HL-60 (cell line): ENCODE measurements around the gene TENT4A.

ENCODE experiments used
- DNase-seq, 2 experiments: peaks; one replicate each; pipeline ENCODE4 v3.0.0-alpha.2; 2010 to 2020; ENCODE audit warnings: low read depth in 1 of 2, low spot score in 1 of 2
- H3K27ac ChIP-seq: fragments of 250-450 bp; sonication (Bioruptor Pico); replicated peaks from 2 replicates; pipeline ENCODE4 v1.5.1; 2020; ENCODE audit warnings: mild to moderate bottlenecking, moderate library complexity
- H3K27me3 ChIP-seq: fragments of 250-450 bp; sonication (Bioruptor Pico); 2 replicates; pipeline ENCODE4 v1.5.1; 2021; ENCODE audit warnings: mild to moderate bottlenecking, moderate library complexity; ENCODE audit not compliant: insufficient read depth, poor library complexity, severe bottlenecking
- H3K4me3 ChIP-seq: replicated peaks from 2 replicates; pipeline ENCODE4 v1.5.1; 2011; ENCODE audit warnings: mild to moderate bottlenecking, control low read depth, low read length; ENCODE audit not compliant: insufficient read depth
- GABPA ChIP-seq: IDR thresholded peaks from 2 replicates; pipeline ENCODE4 v1.6.1; 2012; ENCODE audit warnings: low read depth
- POLR2AphosphoS5 ChIP-seq: IDR thresholded peaks from 2 replicates; pipeline ENCODE4 v1.6.1; 2012; ENCODE audit warnings: low read depth
- SPI1 ChIP-seq: IDR thresholded peaks from 2 replicates; pipeline ENCODE4 v1.6.1; 2012; ENCODE audit warnings: low read depth, mild to moderate bottlenecking, borderline replicate concordance
- TF ChIP-seq, protein P1 (sequence below): IDR thresholded peaks from 2 replicates; pipeline ENCODE4 v1.6.1; 2012; ENCODE audit warnings: low read depth; ENCODE audit not compliant: insufficient replicate concordance
- TF ChIP-seq, protein P2 (sequence below): IDR thresholded peaks from one replicate; pipeline ENCODE4 v1.5.1; 2011; ENCODE audit warnings: low read length, control low read depth, inconsistent platforms; ENCODE audit not compliant: insufficient read depth

The TENT4A gene

DNA sequence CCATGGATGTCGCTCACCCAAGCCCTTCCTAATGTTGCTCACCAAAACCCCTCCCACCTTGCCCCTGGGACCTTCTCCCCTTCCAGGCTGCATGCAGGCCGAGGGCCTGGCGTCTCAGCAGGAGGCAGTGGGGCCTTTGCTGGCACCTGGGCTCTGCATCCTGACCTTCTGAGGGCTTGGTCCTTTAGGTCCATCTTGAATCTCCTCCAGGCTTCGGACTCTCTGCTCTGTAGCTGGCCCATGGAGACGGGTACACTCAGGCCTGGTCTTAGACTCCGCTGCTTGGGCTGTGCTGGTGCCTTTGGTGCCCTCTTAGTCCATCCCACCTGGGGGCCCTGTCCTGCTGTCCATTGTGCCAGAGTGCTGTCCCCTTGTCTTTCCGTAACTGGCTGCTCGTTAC is 14.0 kb downstream of the TENT4A start:
- Histone ChIP-seq H3K27me3 (no peaks in the 10 kb centered on the region), H3K27ac (no peak overlapping the region), H3K4me3 (no peak overlapping the region)
- TF ChIP-seq GABPA = no peak
- TF ChIP-seq, protein P1, sequence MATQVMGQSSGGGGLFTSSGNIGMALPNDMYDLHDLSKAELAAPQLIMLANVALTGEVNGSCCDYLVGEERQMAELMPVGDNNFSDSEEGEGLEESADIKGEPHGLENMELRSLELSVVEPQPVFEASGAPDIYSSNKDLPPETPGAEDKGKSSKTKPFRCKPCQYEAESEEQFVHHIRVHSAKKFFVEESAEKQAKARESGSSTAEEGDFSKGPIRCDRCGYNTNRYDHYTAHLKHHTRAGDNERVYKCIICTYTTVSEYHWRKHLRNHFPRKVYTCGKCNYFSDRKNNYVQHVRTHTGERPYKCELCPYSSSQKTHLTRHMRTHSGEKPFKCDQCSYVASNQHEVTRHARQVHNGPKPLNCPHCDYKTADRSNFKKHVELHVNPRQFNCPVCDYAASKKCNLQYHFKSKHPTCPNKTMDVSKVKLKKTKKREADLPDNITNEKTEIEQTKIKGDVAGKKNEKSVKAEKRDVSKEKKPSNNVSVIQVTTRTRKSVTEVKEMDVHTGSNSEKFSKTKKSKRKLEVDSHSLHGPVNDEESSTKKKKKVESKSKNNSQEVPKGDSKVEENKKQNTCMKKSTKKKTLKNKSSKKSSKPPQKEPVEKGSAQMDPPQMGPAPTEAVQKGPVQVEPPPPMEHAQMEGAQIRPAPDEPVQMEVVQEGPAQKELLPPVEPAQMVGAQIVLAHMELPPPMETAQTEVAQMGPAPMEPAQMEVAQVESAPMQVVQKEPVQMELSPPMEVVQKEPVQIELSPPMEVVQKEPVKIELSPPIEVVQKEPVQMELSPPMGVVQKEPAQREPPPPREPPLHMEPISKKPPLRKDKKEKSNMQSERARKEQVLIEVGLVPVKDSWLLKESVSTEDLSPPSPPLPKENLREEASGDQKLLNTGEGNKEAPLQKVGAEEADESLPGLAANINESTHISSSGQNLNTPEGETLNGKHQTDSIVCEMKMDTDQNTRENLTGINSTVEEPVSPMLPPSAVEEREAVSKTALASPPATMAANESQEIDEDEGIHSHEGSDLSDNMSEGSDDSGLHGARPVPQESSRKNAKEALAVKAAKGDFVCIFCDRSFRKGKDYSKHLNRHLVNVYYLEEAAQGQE = no peak
- TF ChIP-seq, protein P2, sequence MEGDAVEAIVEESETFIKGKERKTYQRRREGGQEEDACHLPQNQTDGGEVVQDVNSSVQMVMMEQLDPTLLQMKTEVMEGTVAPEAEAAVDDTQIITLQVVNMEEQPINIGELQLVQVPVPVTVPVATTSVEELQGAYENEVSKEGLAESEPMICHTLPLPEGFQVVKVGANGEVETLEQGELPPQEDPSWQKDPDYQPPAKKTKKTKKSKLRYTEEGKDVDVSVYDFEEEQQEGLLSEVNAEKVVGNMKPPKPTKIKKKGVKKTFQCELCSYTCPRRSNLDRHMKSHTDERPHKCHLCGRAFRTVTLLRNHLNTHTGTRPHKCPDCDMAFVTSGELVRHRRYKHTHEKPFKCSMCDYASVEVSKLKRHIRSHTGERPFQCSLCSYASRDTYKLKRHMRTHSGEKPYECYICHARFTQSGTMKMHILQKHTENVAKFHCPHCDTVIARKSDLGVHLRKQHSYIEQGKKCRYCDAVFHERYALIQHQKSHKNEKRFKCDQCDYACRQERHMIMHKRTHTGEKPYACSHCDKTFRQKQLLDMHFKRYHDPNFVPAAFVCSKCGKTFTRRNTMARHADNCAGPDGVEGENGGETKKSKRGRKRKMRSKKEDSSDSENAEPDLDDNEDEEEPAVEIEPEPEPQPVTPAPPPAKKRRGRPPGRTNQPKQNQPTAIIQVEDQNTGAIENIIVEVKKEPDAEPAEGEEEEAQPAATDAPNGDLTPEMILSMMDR = no peak
- no peak for TF ChIP-seq POLR2AphosphoS5
- TF ChIP-seq SPI1 = no peak
- DNase-seq = no peak

DNA sequence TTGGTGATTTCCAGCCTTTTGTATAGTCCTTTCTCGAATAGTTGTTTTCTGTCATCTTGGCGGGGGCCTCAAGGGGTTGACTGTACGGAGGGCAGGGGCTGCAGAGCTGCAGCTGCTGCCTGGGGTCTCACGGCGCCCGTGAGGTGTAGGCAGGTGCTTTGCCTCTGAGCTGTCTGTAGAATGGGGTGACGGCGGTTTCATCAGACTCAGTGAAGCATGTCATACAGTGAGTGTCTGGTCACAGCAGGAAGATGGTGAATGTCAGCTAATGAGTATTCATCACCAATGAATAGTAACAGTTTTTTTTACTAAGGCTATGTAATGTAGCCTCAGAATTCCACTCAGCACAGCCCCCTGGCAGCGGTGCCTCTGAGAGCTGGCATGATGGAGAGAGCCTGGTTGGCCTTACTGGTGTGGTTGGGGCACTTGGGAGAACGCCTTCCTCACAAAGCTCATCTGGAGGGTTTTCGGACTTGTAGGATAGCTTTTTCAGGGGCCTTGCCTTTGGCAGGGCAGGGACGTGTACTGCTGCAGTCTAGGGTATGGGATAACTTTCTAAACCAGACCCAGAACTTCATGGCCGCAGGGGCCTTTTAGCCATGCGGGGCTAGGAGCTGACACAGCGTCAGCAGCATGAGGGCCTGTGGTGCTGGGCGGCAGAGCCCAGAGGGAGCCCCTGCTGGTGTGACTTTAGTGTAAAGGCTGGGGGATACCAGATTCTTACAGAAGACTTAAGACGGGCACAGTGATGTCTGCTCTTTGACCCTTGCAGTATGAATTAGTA is 15.0 kb downstream of the TENT4A start:
- no peak overlapping the region for H3K4me3 ChIP-seq

DNA sequence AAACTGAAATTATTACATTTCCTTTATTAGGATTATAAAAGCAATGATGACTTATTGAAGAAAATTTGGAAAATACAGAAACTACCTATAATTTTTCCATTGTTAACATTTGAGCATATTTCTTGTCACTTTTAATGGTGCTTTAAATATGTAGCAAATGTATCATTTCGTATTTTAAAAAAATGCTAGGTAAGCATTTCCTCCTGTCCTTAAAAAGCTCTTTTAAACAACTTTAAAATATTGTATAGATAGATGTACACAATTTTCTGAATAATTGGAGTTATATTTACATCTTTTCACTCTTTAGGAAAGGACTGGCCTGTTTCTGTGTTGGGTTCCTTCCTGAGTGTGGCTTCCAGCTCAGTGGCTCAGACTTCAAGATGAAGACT is 15.6 kb downstream of the TENT4A start:
- DNase-seq = no peak
- Histone ChIP-seq H3K27ac (no peak overlapping the region), H3K27me3 (no peaks in the 10 kb centered on the region), H3K4me3 (no peak overlapping the region)
- TF ChIP-seq SPI1 = no peak
- no peak for TF ChIP-seq GABPA
- TF ChIP-seq POLR2AphosphoS5 = no peak
- TF ChIP-seq, protein P1 = no peak
- TF ChIP-seq, protein P2 = no peak

More for the DNA sequence above, 15.0 kb downstream of the TENT4A start:
- no peak for TF ChIP-seq GABPA
- TF ChIP-seq, protein P2 = no peak
- TF ChIP-seq, protein P1 = no peak
- H3K27me3 ChIP-seq = no peaks in the 10 kb centered on the region
- no peak overlapping the region for H3K27ac ChIP-seq
- DNase-seq = no peak
